ENCODE measurements around the gene ARHGAP12.

GRCh38 chr10:31930856-31931255 lies 2.2 kb upstream of the ARHGAP12 start:
- TF ChIP-seq RAD21 (IDR thresholded peaks at IDR 0.05; ENCODE audit: low read length), result no peak
- TF ChIP-seq CTCF (IDR thresholded peaks at IDR 0.05), result no peak
- no peak for TF ChIP-seq GATA2 (CRISPR knock-in tag; IDR thresholded peaks at IDR 0.05)
